ENCODE measurements around the gene COMMD9. TPM values are rescaled to one million over a fixed set of nuclear protein-coding genes. Genes with fewer than 3 reads are reported as not detected.

The COMMD9 gene
- polyA plus RNA-seq, 1 of the 3 experiments (the other 2 are of a cell fraction): 44.2 TPM

GRCh38 chr11:36280531-36280930 lies 8.7 kb downstream of the COMMD9 start (continued):
- TF ChIP-seq USF2 (IDR thresholded peaks at IDR 0.05; ENCODE audit: borderline replicate concordance, low read depth, low read length) (no peak), GATA2 (CRISPR knock-in tag; IDR thresholded peaks at IDR 0.05) (no peak), EP300 (IDR thresholded peaks at IDR 0.05; ENCODE audit: borderline replicate concordance in 1 of 2, low read depth in 1 of 2, low read length in 1 of 2) (no peak), TCF12 (IDR thresholded peaks at IDR 0.05) (no peak), FOXJ3 (CRISPR knock-in tag; IDR thresholded peaks at IDR 0.05) (no peak), TAF1 (IDR thresholded peaks at IDR 0.05; ENCODE audit: borderline replicate concordance, low read depth, low read length) (no peak), REST (IDR thresholded peaks at IDR 0.05; ENCODE audit: low read depth, low read length) (no peak), MEF2A (IDR thresholded peaks at IDR 0.05; ENCODE audit: borderline replicate concordance, low read depth) (no peak), MAX (IDR thresholded peaks at IDR 0.05; ENCODE audit: low read depth) (no peak)
- TF ChIP-seq, protein P1, sequence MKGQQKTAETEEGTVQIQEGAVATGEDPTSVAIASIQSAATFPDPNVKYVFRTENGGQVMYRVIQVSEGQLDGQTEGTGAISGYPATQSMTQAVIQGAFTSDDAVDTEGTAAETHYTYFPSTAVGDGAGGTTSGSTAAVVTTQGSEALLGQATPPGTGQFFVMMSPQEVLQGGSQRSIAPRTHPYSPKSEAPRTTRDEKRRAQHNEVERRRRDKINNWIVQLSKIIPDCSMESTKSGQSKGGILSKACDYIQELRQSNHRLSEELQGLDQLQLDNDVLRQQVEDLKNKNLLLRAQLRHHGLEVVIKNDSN (IDR thresholded peaks at IDR 0.05; ENCODE audit: borderline replicate concordance, low read depth): no peak

DNA sequence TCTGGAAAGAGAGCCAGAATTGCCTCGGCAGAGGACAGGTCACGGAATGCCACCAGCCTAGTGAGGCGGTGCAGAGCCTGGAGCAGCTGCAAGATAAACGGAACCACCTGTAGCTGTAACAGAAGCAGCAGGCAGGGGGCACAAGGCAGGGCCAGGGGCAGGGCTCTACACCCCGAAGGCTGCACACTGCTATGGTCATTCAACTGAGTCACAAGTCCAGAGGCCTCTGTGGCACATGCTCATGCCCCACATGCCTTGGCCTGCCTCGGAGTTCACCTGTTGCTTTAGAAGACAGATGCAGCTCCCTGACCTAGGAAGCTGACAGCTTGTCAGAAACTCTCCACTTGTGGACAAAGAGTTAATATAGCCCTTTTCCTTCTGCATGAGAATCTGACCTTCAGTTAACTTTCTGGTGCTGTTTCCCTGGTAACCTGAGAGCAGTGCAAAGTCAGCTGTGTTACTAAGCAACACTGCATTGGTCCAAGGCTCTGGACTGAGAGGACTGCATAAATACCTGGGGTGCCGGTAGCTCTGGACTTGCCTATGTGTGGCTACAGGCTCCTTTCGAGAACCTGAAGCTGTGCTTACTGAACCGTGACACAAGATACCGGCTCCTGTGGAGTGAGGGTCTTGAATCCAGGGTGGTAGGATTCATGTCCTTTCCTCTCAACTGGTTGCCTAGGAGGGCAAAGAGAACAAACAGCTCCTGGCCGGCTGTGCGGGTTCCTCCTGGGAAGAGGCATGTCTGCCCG lies 10.5 kb downstream of the COMMD9 start:
- Histone ChIP-seq H3K4me3 (ENCODE audit: low read depth in 2 of 2, low read length in 1 of 2) (no peak overlapping the region), H3K4me2 (no peak overlapping the region), H3K9ac (no peak overlapping the region), H4K20me1 (ENCODE audit: insufficient read depth) (no peaks in the 10 kb centered on the region), H3K9me3 (no peaks in the 10 kb centered on the region), H3K4me1 (ENCODE audit: control insufficient read depth in 1 of 2, insufficient read depth in 2 of 2, low read depth in 1 of 2, low read length in 1 of 2) (no peaks in the 10 kb centered on the region; a peak in 1 of 4 replicates), H3K27ac (ENCODE audit: low read depth in 2 of 2, low read length in 1 of 2) (no peak overlapping the region), H3K27me3 (ENCODE audit: insufficient read depth) (no peaks in the 10 kb centered on the region), H3K9me2 (no peaks in the 10 kb centered on the region), H3F3A (replicated peaks; ENCODE audit: insufficient read depth) (no peaks in the 10 kb centered on the region), H3K36me3 (replicated peaks in 1 of 2; ENCODE audit: control insufficient read depth in 1 of 2, insufficient read depth in 2 of 2, low read length in 1 of 2) (peaks cover 10 to 36% of the 10 kb centered on the region in 2 experiments), H3K79me2 (ENCODE audit: insufficient read depth) (peaks cover 21% of the 10 kb centered on the region), H2AFZ (ENCODE audit: low read depth) (no peak overlapping the region)
- TF ChIP-seq USF2 (IDR thresholded peaks at IDR 0.05; ENCODE audit: borderline replicate concordance, low read depth, low read length) (no peak), MXI1 (IDR thresholded peaks at IDR 0.05; ENCODE audit: low read depth, low read length) (no peak), FOSL2 (IDR thresholded peaks at IDR 0.05; ENCODE audit: borderline replicate concordance, low read depth) (no peak), CTCF (IDR thresholded peaks at IDR 0.05) (no peak), ELF1 (IDR thresholded peaks at IDR 0.05) (no peak)
- TF ChIP-seq, protein P2, sequence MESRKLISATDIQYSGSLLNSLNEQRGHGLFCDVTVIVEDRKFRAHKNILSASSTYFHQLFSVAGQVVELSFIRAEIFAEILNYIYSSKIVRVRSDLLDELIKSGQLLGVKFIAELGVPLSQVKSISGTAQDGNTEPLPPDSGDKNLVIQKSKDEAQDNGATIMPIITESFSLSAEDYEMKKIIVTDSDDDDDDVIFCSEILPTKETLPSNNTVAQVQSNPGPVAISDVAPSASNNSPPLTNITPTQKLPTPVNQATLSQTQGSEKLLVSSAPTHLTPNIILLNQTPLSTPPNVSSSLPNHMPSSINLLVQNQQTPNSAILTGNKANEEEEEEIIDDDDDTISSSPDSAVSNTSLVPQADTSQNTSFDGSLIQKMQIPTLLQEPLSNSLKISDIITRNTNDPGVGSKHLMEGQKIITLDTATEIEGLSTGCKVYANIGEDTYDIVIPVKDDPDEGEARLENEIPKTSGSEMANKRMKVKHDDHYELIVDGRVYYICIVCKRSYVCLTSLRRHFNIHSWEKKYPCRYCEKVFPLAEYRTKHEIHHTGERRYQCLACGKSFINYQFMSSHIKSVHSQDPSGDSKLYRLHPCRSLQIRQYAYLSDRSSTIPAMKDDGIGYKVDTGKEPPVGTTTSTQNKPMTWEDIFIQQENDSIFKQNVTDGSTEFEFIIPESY (IDR thresholded peaks at IDR 0.05; ENCODE audit: borderline replicate concordance, low read depth): no peak
- WGBS (ENCODE audit: low lambda C conversion rate): 85% methylated on average over 10 of the region's 13 CpGs
- POLR2A ChIA-PET: no interaction called here
- CTCF ChIA-PET: interaction anchor here (0.8 to 4.3 kb wide), 4 partner anchors 13 to 214 kb away, joined by 3 to 19 read pairs (median 3); no protein-coding TSS in a partner anchor
- no peak for DNase-seq
